GOT3 (cell line): Measurements from ENCODE around the gene IDUA.
"Not testable (repeated sequence)": the region's sequence is repeated elsewhere in the genome, so short reads cannot be mapped to it uniquely, and the experiment has no call there.

Source experiments
- DNase-seq: peaks from one replicate; lab custom pipeline; 2025; ENCODE audit warnings: mixed read lengths; lab: John Stamatoyannopoulos, UW

IDUA gene

DNA sequence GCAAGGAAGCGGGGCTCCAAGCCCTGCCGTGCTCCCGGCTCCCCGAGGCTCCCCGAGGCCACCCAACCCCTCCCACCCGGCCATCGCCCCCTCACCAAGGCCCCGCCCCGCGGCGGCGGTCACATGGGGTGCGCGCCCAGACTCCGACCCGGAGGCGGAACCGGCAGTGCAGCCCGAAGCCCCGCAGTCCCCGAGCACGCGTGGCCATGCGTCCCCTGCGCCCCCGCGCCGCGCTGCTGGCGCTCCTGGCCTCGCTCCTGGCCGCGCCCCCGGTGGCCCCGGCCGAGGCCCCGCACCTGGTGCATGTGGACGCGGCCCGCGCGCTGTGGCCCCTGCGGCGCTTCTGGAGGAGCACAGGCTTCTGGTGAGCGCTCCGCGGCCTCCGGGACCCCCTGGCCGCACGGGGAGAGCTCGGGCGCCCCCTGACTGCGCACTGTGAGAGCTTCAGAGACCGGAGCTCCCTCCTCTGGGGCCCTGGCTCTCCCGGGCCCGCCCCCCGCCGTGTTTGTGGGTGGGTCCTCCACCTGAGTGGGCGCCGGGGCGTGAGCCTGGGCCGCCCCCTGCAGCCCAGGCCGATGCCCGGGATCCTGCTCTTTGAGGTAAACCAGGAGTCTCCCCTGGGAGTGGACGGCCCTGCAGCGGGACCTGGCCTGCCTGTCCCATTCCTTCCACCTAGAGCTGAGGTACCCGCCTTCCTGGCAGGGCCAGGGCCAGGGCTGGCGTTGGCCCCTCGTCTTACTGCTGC lies at the start of gene IDUA:
TSS of gene IDUA (plus strand) at position 166 of the 745 bp plus-strand sequence. CDS start at position 207, 41 bp downstream.
- peak; percentile 22 for DNase-seq

DNA sequence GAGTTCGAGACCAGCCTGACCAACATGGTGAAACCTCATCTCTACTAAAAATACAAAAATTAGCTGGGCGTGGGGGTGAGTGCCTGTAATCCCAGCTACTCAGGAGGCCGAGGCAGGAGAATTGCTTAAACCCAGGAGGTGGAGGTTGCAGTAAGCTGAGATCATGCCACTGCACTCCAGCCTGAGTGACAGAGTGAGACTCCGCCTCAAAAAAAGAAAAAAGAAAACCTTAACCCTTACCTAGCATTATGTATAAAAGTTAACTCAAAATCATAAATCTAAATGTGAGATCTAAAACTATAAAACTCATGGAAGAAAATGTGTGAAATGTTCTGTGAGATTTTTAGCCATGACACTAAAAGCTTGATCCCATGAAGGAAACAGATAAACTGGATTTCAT lies 47.3 kb upstream of the IDUA start:
- DNase-seq, result not testable (repeated sequence)

DNA sequence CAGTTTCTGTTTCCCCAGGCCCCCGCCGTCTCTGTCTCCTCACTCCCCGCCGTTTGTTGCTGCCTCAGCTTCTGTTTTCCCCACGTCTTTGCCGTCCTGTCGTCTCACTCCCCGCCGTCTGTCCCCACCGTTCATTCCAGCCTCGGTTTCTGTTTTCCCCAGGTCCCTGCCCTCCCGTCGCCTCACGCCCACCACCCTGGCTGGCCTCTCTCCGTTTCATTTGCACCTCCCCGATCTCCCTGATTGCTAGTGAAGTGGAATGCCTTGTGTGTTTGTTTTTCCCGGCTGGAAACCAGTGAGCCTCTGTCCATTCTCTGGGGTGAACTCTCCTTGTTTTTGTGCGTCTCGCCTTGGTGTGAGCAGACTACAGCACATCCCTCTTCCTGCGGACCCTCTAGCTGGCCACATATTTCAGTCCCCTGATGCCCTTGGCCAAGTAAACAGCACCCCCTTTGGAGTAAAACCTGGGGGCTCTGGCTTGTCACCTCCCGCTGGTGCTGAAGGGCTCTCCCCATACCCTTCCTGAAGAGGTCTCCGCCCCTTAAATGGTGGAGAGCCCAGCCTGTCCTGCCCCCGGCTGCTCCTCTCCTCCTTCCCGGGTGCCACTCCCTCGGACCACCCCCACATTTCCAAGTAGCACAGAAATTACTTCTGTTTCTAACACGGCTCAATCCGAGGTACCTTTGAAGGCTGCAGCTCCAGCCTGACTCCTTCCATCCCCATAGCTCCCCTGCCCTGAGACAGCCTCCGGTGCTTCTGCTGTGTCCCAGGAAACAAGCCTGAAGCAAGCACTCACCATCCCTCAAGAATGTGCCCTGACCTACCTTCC lies 41.4 kb upstream of the IDUA start:
- no peak for DNase-seq

DNA sequence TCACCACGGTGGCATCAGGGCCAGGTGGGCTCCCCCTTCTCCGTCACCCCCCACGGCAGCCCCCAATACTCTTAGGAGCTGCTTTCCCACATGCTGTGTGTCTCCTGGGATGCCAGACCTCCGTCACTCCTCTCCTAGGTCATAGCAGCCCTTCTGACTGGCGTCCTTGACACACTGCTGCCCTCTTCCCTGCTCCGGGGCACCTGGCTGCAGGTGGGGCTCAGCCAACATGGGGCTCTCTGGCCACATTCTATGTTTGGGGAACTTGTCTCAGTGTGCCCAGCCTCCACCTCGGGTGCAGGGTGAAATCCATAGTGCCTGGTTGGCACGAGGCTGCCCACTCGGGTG lies 40.8 kb upstream of the IDUA start:
- DNase-seq, result no peak

DNA sequence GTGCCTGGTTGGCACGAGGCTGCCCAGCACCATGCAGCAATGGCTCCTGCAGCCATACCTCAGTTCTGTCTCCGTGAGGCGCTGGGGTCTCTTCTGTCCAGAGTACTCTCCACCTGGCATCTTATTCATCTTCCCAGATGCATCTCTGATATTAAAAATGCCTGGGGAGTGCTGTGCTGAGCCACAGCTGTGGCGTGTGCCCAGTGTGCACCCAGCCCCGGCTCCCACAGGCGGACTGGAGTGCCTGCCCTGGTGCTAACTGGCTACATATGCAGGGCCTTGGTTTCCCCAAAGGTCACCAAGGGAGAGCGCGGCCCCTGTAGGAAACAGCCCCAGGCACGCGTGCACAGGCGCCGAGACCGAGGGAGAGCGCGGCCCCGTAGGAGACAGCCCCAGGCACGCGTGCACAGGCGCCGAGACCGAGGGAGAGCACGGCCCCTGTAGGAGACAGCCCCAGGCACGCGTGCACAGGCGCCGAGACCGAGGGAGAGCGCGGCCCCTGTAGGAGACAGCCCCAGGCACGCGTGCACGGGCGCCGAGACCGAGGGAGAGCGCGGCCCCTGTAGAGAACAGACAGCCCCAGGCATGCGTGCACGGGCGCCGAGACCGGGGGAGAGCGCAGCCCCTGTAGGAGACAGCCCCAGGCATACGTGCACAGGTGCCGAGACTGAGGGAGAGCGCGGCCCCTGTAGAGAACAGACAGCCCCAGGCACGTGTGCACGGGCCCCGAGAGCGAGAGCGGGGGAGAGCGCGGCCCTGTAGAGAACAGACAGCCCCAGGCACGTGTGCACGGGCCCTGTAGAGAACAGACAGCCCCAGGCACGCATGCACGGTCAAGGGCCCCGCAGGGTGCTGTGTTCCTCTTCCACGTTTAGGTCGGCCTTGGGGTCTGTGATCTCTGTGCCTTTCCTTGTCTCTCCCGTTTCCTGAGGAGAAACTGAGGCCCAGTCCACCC lies 40.0 kb upstream of the IDUA start:
- DNase-seq, result no peak

DNA sequence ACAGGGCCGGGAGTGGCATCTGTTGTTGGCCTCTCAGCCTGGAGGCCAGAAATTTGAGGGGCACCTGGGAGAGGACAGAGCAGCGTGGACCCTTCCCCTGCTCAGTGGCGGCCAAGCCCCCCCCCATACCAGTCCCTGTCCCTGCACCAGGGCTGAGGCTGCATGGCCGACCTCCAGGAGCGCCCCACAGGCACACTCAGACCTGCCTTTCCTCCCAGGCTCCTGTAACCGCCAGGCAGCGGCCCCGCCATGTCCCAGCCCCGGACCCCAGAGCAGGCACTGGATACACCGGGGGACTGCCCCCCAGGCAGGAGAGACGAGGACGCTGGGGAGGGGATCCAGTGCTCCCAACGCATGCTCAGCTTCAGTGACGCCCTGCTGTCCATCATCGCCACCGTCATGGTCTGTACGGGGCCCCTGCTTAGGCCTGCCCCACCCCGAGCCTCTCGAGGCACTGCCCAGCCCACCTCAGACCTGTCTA lies 39.3 kb upstream of the IDUA start:
- no peak for DNase-seq

DNA sequence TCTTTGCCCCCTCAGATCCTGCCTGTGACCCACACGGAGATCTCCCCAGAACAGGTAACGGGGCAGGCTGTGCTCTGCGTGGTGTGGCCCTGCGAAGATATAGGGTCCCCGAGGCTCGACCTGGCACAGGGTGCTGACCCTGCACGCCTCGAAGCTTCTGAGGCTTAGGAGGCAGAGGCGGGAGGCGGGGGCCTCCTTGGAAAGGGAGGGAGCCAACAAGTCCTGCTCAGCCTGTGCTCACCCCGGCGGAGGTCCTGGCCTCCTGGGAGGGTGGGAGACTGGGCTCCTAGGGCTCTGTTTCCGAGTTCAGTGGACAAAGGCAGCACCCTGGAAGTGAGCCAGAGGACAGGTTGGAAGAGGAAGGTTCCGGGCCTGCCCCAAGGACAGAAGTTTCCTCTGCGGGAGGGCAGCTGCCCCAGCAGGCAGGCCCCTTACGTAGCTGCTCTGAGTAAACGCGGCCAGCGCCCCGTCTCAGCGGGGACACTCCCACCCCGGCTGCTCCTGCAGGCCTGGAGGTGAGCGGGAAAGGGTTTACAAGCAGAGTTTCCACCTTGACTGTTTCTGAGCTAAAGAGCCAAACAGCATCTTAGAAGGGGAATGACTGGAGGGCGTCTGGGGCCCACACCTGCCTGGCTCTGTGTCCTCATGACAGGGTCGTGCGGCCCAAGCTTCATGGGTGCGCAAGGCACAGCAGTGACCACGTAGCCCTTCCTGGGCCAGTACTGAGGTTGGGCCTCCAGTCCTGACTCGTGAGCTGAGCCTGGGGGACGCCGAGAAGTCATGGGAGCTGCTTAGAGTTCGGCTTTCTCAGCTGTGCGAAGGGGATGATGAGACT lies 38.5 kb upstream of the IDUA start:
- no peak for DNase-seq

DNA sequence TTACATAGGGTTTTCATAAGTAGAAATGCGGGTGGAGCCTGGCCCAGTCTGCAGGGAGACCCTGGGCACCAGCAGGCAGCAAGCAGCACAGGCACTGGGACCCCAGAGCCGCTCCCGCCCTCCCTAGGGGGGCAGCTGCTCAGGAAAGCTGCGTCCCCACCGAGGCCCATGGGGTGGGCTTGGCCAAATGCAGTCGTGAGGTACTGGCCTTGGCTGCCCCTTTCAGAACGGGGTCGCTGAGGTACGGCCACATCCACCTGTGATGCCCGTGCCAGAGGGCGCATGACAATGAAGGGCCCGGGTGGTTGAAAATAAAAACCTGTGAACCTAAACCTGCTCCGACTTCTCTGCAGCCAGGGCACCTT lies 37.9 kb upstream of the IDUA start:
- no peak for DNase-seq

DNA sequence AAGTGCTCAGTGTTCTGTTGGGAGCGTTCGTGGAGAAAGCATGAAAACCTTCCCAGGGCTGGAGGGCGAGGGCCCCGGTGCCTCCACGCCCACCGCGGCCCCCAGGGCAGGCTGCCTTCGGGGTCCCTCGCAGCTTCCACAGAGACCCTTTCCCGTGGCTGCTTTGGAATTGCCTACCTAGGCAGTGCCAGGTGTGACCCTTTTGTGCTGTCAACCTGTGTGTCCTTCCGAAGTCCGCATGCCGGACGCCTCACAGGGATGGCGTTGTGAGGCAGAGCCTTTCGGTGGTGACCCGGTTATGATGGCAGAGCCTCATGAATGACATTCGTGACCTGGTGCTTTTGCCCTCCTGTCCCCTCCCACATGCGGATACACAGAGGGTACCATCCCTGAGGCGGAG lies 37.2 kb upstream of the IDUA start:
- DNase-seq, result no peak

DNA sequence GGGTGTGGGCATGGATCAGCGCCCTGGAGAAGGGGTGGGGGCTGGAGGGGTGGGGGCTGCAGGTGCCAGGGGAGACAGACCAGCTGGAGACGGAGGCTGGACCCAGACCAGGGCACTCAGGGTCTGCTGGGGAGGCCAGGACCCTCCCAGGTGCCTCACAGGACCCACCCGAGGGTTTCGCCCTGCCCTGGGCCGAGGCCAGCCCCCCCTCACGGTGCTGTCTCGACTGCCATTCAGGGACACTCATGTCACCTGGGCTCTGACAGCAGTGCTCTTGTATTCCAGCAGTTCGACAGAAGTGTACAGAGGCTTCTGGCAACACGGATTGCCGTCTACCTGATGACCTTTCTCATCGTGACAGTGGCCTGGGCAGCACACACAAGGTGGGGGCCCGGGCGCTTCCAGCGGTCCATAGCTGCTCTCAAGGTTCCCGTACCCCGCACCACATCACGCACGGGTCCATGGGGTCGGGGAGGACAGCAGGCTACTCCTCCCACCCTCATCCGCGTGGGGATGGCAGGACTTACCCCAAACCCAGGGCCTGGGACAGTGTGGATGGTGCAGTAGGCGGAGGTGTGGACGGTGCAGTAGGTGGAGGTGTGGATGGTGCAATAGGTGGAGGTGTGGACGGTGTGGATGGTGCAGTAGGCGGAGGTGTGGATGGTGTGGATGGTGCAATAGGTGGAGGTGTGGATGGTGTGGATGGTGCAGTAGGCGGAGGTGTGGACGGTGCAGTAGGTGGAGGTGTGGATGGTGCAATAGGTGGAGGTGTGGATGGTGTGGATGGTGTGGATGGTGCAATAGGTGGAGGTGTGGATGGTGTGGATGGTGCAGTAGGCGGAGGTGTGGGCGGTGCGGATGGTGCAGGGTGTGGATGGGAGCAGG lies 36.5 kb upstream of the IDUA start:
- DNase-seq, result no peak

DNA sequence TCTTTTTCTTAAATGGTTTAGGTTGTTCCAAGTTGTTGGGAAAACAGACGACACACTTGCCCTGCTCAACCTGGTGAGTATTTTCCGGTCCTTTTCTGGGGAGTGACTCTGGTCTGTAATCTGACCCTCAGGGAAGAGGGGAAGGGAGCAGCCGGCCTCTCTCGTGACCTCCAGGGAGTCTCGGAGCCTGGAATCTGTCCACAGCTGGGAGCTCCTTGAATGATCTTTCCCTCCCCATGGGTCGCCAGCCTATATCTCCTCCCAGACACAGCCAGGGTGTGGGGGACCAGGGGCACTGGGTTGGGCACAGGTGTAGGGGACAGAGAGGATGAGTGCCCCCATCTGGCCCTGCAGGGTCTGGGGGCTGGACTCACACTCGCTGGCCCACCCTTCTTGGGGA lies 35.7 kb upstream of the IDUA start:
- no peak for DNase-seq

DNA sequence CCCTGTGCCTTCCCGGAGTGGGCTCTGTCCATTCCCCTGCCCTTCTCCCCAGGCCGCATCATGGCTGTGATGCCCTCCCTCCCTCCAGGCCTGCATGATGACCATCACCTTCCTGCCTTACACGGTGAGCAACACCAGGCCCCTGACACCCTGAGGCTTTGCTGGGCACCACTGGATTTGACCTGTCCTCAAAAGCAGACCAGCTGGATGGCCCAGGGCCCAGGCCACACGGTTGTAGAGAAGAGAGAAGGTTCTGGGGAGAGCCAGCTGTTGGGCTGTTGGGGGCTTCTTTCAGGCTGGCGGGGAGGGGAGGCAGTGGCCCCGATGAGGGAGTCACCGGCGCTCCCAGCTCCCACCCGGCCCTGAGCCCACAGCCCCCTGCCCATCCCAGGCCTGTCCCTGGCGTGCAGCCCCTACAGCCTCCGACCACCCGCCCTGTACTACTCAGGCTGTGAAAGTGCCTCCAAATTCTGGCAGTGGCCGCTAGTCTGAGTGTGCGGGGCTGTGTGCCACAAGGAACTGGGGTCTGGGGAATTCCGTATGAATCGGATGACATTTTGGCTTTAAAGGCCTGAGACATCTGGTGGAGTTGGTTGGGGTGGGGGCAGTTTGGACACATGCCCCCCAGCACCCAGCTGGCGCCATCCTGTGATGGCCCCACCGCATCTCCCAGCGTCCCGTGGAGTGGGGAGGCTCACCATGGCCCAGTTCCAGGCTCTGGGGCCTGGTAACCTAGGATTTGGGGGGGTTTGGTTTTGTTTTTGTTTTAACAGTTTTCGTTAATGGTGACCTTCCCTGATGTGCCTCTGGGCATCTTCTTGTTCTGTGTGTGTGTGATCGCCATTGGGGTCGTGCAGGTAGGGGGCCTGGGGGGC lies 35.0 kb upstream of the IDUA start:
- DNase-seq, result no peak

DNA sequence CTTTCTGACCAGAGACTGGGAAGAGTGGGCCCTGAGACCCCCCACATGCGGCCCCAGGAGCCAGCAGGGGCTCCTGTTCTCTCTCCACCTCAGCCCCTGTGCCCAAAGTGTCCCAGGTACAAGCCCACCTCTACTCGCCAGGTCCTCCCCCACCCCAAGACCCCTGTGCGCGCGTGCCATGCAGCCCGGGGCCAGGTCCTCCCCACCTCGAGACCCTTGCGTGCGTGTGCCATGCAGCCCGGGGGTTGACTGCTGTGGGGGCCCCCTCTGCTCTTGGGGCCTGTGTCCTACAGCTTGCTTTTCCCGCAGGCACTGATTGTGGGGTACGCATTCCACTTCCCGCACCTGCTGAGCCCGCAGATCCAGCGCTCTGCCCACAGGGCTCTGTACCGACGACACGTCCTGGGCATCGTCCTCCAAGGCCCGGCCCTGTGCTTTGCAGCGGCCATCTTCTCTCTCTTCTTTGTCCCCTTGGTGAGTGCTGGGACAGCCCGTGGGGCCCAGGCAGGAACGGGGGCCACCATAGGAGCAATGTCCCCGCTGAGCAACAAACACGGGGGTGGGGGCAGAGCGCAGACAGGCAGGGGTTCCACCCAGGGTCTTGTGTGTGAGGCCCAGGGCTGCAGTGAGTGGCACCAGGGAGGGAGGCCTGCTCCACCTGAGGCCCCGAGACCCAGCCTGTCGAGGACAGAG lies 33.8 kb upstream of the IDUA start:
- no peak for DNase-seq

DNA sequence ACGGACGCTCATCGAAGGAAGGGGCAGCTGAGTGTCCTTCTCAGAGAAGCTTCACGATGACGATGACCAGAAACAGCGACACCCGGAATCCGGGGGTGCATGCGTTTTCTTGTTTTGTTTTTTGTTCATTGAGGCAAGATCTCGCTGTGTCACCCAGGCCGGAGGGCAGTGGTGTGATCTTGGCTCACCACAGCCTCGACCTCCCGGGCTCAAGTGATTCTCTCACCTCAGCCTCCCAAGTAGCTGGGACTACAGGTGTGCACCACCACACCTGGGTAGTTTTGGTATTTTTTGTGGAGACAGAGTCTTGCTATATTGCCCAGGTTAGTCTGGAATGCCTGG lies 33.3 kb upstream of the IDUA start:
- DNase-seq, result no peak

DNA sequence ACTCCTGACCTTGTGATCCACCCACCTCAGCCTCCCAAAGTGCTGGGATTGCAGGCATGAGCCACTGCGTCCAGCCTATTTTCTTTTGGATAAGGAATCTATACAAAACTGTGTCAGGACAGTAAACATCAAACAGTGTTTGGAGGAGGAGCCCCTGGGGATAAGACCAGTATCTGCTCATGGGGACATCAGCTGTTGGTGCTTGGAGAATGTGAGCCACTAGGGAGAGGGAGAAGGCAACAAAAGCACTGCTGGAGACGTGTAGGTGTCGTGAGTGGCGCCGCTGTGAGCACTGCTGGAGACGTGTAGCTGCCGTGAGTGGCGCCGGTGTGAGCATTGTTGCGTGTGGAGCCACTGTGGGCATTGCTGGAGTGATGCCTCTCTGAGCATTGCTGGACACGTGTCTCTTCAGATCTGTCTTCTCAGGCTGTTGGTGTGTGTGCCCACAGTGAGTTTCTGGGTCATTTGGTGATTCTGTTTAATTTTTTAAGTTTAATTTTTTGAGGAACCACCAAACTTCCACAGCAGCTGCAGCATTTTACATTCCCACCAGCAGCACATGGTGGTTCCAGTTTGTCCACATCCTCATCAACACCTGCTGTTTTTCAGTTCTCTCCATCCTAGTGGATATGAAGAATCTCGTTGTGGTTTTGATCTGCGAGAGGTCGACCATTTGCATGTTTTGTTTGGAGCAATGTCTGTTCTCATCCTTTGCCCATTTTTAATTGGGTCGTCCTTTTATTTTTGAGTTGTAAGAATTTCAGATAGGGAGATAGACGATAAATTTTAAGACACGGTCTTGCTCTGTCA lies 32.4 kb upstream of the IDUA start:
- DNase-seq, result no peak

DNA sequence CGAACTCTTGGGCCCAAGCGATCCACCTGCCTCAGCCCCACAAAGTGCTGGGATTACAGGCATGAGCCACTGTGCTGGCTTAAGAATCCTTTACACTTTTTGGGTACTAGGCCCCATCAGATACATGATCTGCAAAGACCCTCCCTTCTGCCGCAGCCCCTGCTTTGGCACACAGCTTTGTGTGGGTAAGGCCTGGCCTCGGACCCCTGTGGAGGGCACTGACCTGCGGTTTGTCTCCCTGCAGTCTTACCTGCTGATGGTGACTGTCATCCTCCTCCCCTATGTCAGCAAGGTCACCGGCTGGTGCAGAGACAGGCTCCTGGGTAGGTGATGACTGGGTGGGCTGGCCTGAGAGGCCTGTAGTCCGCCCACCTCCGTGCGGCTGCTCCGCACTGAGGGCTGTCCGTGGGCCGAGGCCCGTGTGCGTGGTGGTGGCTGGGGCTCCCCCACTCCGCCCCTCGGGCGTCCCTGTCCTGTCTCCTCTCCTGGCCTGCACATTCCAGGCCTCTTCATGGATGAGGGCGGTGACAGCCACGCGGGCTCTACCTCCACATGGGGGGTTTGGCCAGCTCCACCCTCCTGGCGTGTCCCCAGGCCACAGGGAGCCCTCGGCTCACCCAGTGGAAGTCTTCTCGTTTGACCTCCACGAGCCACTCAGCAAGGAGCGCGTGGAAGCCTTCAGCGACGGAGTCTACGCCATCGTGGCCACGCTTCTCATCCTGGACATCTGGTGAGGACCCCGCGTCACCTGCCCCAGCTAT lies 31.5 kb upstream of the IDUA start:
- no peak for DNase-seq

DNA sequence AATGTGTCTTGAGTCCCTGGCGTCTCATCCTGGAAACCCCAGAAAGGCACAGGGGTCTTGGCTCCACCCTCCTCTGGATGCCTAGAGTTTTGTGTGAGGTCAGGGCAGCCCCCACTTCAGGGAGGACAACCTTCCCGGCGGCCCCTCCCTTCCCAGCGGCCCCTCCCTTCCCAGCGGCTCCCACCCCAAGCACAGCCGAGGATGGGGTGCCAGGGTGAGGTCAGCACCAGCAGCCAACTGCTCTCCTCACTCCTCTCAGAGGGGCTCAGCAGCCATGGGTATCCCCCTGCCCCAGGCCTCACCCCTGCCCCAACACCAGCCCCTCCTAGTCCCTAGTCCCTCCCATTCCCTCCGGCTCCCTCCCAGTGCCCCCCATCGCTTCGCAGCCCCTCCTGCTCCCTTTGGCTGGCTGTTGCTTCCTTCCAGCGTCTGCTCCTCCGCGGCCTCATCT lies 30.9 kb upstream of the IDUA start:
- no peak for DNase-seq
